Upper lobe of left lung (tissue), 6 donors: ENCODE measurements around the gene RAPH1. TPM values are rescaled to one million over a fixed set of nuclear protein-coding genes. Genes with fewer than 3 reads are reported as not detected.

Source experiments
- ATAC-seq, 2 donors: fragments of 200-7000 bp; cut with Tn5 transposase; one replicate each; pipeline ENCODE4 v1.9.1; 2022; ENCODE audit warnings: mild to moderate bottlenecking in 2 of 2, moderate library complexity in 2 of 2; ENCODE audit not compliant: low FRiP score in 2 of 2
- DNase-seq, 2 donors: peaks; one replicate each; pipeline ENCODE4 v3.0.0-alpha.2; 2019 to 2020
- H3K27ac ChIP-seq, 4 donors: fragments of 200-600 bp; sonication (generic); one replicate each; pipeline ENCODE4 v1.5.1; 2016 to 2019
- H3K27me3 ChIP-seq, 4 donors: fragments of 200-600 bp; sonication (generic); one replicate each; pipeline ENCODE4 v1.5.1; 2017 to 2019
- H3K36me3 ChIP-seq, 4 donors: fragments of 200-600 bp; sonication (generic); one replicate each; pipeline ENCODE4 v1.5.1; 2016 to 2019
- H3K4me1 ChIP-seq, 4 donors: fragments of 200-600 bp; sonication (generic); one replicate each; pipeline ENCODE4 v1.5.1; 2018 to 2019
- H3K4me3 ChIP-seq, 4 donors: fragments of 200-600 bp; sonication (generic); one replicate each; pipeline ENCODE4 v1.5.1; 2017 to 2019; ENCODE audit warnings: mild to moderate bottlenecking in 2 of 4, moderate library complexity in 1 of 4
- H3K9me3 ChIP-seq, 4 donors: fragments of 200-600 bp; sonication (generic); one replicate each; pipeline ENCODE4 v1.5.1; 2018 to 2019
- CTCF ChIP-seq, 6 experiments: fragments of 450-650 bp in 4 of 6; fragments of 200-600 bp in 2 of 6; sonication (generic) in 2 of 6; IDR thresholded peaks; one replicate each; pipeline ENCODE4 v1.5.1; 2016 to 2019; ENCODE audit warnings: antibody characterized with exemption in 6 of 6
- EP300 ChIP-seq, 4 donors: sonication (generic); formaldehyde crosslinking; IDR thresholded peaks; one replicate each; pipeline ENCODE4 v1.5.1; 2017; ENCODE audit warnings: antibody characterized with exemption in 4 of 4, control low read depth in 2 of 4
- POLR2A ChIP-seq, 4 donors: fragments of 450-650 bp; IDR thresholded peaks; one replicate each; pipeline ENCODE4 v1.5.1; 2016 to 2017; ENCODE audit warnings: antibody characterized with exemption in 4 of 4, mild to moderate bottlenecking in 2 of 4
- POLR2AphosphoS5 ChIP-seq, 2 donors: sonication (generic); formaldehyde crosslinking; IDR thresholded peaks; one replicate each; pipeline ENCODE4 v1.5.1; 2017; ENCODE audit warnings: antibody characterized with exemption in 2 of 2
- WGBS, 2 donors: methylation state at CpG; one replicate each; pipeline ENCODE4 v1.1.5; 2017 to 2018; 5-methylcytosine and 5-hydroxymethylcytosine counted together
- total RNA-seq, 6 donors: library from RNA; depleted of rRNA in 4 of 6; stranded (reverse); fragments of >200 nt in 4 of 6; gene quantifications; one replicate each; pipeline versions ENCODE4 v1.1.0 to v1.2.1, GENCODE V29; 2016 to 2021
- donor health status: DM: no; HTN: no; CAD: no; lungs with moderate emphysema.
- donor health status: DM: no; HTN: yes; CAD: no; lungs with severe emphysema.

RAPH1 gene
- total RNA-seq, 6 donors from 2014 or later: 52.1 to 144 (median 65.6) TPM

DNA sequence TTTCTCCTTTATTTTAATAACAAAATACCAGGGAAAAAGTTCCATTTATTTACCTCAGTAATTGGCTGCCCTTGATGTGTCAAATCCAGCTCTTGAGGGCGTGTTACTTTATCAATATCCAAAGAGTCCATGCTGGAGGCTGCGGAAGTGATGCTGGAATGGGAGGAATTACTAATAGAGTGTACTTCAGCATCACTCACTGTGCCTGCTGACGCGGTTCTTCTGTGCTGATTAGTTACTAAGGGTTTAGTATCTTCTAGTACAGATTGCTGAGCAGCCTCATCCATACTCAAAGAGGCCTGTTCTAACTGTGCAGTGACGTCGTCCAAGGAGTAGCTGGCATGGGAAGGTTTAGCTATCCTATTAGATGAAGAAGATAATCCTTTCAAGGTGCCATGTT lies 45.6 kb downstream of the RAPH1 start:
- no peak for ATAC-seq
- DNase-seq: no peak
- no peak for TF ChIP-seq EP300 (IDR thresholded peaks at IDR 0.05)
- TF ChIP-seq POLR2AphosphoS5 (IDR thresholded peaks at IDR 0.05): no peak
- no peak for TF ChIP-seq CTCF (IDR thresholded peaks at IDR 0.05)
- TF ChIP-seq POLR2A (IDR thresholded peaks at IDR 0.05): no peak
- Histone ChIP-seq H3K4me3 (no peak overlapping the region), H3K36me3 (peaks cover 4 to 77% (median 17%) of the 10 kb centered on the region in 4 donors), H3K27ac (no peak overlapping the region), H3K4me1 (peaks cover 0 to 8% (median 3%) of the 10 kb centered on the region in 4 donors), H3K9me3 (no peaks in the 10 kb centered on the region), H3K27me3 (no peaks in the 10 kb centered on the region)
- WGBS, 2 donors: 91 to 97% methylated on average over 6 of the region's 6 CpGs

DNA sequence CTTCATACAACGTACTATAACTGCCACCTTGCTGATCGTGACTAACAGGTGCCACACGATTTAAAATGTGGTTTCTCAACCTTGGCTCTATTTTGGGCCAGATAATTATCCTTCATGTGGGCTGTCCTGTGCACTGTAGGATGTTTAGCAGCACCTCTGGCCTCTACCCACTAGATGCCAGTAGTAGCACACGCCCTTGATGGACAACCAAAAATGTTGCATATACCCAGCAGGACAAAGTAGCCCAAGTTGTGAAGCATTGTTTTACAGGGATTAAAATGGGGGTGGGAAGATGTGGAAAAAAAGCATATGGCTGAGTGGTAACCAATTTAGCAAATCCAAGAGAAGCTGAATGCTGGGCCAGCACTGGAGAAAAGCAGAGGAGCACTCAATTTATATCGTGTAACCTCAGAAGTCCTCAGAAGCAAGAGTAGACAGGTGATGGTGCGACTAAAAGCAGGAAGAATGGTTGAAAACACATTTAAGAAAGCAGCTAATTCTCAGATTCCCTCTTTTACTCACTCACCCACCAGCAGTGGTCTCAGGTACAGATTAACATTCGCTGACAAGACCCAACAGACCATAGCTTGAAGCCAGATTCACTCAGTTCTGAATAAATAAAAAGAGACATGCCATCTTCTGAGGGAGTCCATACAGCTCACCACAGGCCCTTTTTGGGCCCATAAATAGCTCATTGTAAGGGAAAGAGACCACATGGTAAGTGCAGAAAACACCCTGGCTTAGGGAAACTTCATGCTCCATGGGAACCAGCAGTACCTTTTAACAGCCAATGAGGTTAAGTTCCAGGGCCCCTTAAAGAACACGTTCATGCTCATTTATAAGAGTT lies 50.6 kb downstream of the RAPH1 start:
- Histone ChIP-seq H3K4me1 (peaks cover 0 to 5% (median 0%) of the 10 kb centered on the region in 4 donors), H3K4me3 (no peak overlapping the region), H3K27me3 (no peaks in the 10 kb centered on the region), H3K27ac (peak overlapping the region in 1 of 4 donors; percentile 30), H3K36me3 (peaks cover 0 to 54% (median 14%) of the 10 kb centered on the region in 4 donors), H3K9me3 (no peaks in the 10 kb centered on the region)
- DNase-seq (no peak), ATAC-seq (peak in 1 of 2 donors; percentile 78)
- TF ChIP-seq POLR2AphosphoS5 (IDR thresholded peaks at IDR 0.05) (no peak), CTCF (IDR thresholded peaks at IDR 0.05) (peak; percentile 31 to 69 (median 44))
- WGBS, 2 donors: 72 to 78% methylated on average over 8 of the region's 8 CpGs

DNA sequence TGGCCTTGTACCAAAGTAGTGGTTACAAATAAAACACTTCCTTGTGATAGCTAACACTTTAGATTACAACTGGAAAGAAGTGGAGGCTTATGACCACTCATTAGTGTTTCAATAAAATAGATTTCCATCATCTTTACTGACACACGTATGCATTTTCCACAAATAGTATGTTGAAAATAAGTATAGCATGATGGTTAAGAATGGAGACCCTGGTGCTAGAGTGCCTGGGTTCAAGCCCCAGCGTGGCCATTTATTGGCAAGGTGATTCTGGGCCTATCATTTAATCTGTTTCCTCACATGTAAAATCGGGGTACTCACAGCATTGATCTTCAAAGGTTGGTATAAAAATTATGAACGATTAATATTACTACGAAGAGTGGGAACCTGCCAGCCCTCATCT lies 54.5 kb downstream of the RAPH1 start:
- DNase-seq: no peak
- 84 to 92% methylated on average over 5 of the region's 5 CpGs for WGBS, 2 donors
- peaks cover 0 to 5% (median 1%) of the 10 kb centered on the region in 4 donors for H3K4me1 ChIP-seq
- H3K27ac ChIP-seq: no peak overlapping the region
- H3K36me3 ChIP-seq: peaks cover 0 to 28% (median 7%) of the 10 kb centered on the region in 4 donors
- no peak overlapping the region for H3K4me3 ChIP-seq
- no peak for TF ChIP-seq POLR2A (IDR thresholded peaks at IDR 0.05)
- TF ChIP-seq EP300 (IDR thresholded peaks at IDR 0.05): no peak
- no peak for TF ChIP-seq CTCF (IDR thresholded peaks at IDR 0.05)
- TF ChIP-seq POLR2AphosphoS5 (IDR thresholded peaks at IDR 0.05): no peak
- ATAC-seq: no peak
- no peaks in the 10 kb centered on the region for H3K9me3 ChIP-seq
- no peaks in the 10 kb centered on the region for H3K27me3 ChIP-seq

GRCh38 chr2:203476881-203477280 lies 58.2 kb downstream of the RAPH1 start:
- no peak overlapping the region for H3K27ac ChIP-seq
- WGBS, 2 donors: 88 to 91% methylated on average over 2 of the region's 2 CpGs

More at GRCh38 chr2:203476881-203477280, 58.2 kb downstream of the RAPH1 start:
- TF ChIP-seq EP300 (IDR thresholded peaks at IDR 0.05): no peak
- no peak for TF ChIP-seq POLR2AphosphoS5 (IDR thresholded peaks at IDR 0.05)
- TF ChIP-seq POLR2A (IDR thresholded peaks at IDR 0.05): no peak
- TF ChIP-seq CTCF (IDR thresholded peaks at IDR 0.05): no peak
- no peak for DNase-seq
- H3K27me3 ChIP-seq: no peaks in the 10 kb centered on the region
- H3K9me3 ChIP-seq: no peaks in the 10 kb centered on the region
- H3K36me3 ChIP-seq: peaks cover 0 to 20% (median under 1%) of the 10 kb centered on the region in 4 donors
- no peak overlapping the region for H3K4me3 ChIP-seq
- ATAC-seq: no peak
- peaks cover 0 to 2% (median 0%) of the 10 kb centered on the region in 4 donors for H3K4me1 ChIP-seq
